A549 (cell line): ENCODE data around the gene AMIGO1. TPM values are rescaled to one million over a fixed set of nuclear protein-coding genes. Genes with fewer than 3 reads are reported as not detected.

Source experiments
- ATAC-seq, 2 experiments: fragments of 200-7000 bp in 1 of 2; fragments of >200 bp in 1 of 2; cut with Nextera tagmentation in 1 of 2; cut with Tn5 transposase in 1 of 2; 3 replicates each; pipeline versions ENCODE4 v1.8.0 to v1.9.1; 2018 to 2020; ENCODE audit warnings: mild to moderate bottlenecking in 1 of 2, moderate library complexity in 1 of 2
- CTCF ChIA-PET: fragments of 300-600 bp; sonication (Branson Sonifier 250); formaldehyde crosslinking; extraction: SDS; loops from one replicate; lab custom pipeline; 2021; ENCODE audit warnings: antibody characterized with exemption, inconsistent platforms; lab: Yijun Ruan, JAX
- POLR2A ChIA-PET: fragments of 350-600 bp; formaldehyde crosslinking; extraction: SDS; loops from one replicate; lab custom pipeline; 2021; ENCODE audit warnings: antibody characterized with exemption, inconsistent platforms; lab: Yijun Ruan, JAX
- DNase-seq, 2 experiments: peaks; one replicate each; pipeline versions ENCODE4 v3.0.0 to v3.0.0-alpha.2; 2011 to 2016; ENCODE audit warnings: low read depth in 1 of 2, low spot score in 1 of 2
- FAIRE-seq: peaks from 2 replicates; lab custom pipeline; 2011; peaks lifted over from hg19 to GRCh38; lab: Jason Lieb, UNC
- H3K27ac ChIP-seq, 2 experiments: fragments of >200 bp; sonication (Bioruptor Twin); formaldehyde crosslinking; 3 replicates each; pipeline ENCODE4 v1.5.1; 2016 to 2017
- H3K4me1 ChIP-seq: fragments of >200 bp; sonication (Bioruptor Twin); formaldehyde crosslinking; 3 replicates; pipeline ENCODE4 v1.6.1; 2016
- H3K4me2 ChIP-seq: fragments of >200 bp; sonication (Bioruptor Twin); formaldehyde crosslinking; 3 replicates; pipeline ENCODE4 v1.6.1; 2016
- H3K4me3 ChIP-seq: fragments of >200 bp; sonication (Bioruptor Twin); formaldehyde crosslinking; 3 replicates; pipeline ENCODE4 v1.5.1; 2016
- H3K9me3 ChIP-seq: fragments of >200 bp; sonication (Bioruptor Twin); formaldehyde crosslinking; 3 replicates; pipeline ENCODE4 v1.6.1; 2016
- BHLHE40 ChIP-seq: IDR thresholded peaks from 2 replicates; pipeline ENCODE4 v1.6.1; 2012; ENCODE audit warnings: low read depth, low read length, inconsistent platforms
- CBX8 ChIP-seq: fragments of 200-600 bp; sonication (generic); IDR thresholded peaks from 2 replicates; pipeline ENCODE4 v1.6.1; 2016
- CEBPB ChIP-seq, 2 experiments: fragments of >200 bp in 1 of 2; sonication (Bioruptor Twin) in 1 of 2; formaldehyde crosslinking in 1 of 2; IDR thresholded peaks; 2 replicates each; pipeline ENCODE4 v1.6.1; 2012 to 2016
- CTCF ChIP-seq: fragments of >200 bp; sonication (Bioruptor Twin); formaldehyde crosslinking; IDR thresholded peaks from 3 replicates; pipeline ENCODE4 v1.5.1; 2016
- ESRRA ChIP-seq: fragments of 150-350 bp; IDR thresholded peaks from 2 replicates; pipeline ENCODE4 v1.6.1; 2014; ENCODE audit warnings: mild to moderate bottlenecking, low read length, borderline replicate concordance
- FOSL2 ChIP-seq, 2 experiments: fragments of 450-650 bp in 1 of 2; fragments of >200 bp in 1 of 2; sonication (Bioruptor Twin) in 1 of 2; formaldehyde crosslinking; IDR thresholded peaks; 2 replicates each; pipeline versions ENCODE4 v1.5.0 to v1.6.1; 2016 to 2020; ENCODE audit warnings: mild to moderate bottlenecking in 1 of 2, moderate library complexity in 1 of 2
- GATA3 ChIP-seq: IDR thresholded peaks from 2 replicates; pipeline ENCODE4 v1.6.1; 2012; ENCODE audit warnings: borderline replicate concordance
- HES2 ChIP-seq: fragments of >200 bp; sonication (Bioruptor Twin); formaldehyde crosslinking; IDR thresholded peaks from 2 replicates; pipeline ENCODE4 v1.6.1; 2016
- HOXA7 ChIP-seq: fragments of 250-450 bp; sonication (Bioruptor Pico); IDR thresholded peaks from 2 replicates; pipeline ENCODE4 v1.5.0; 2020; ENCODE audit warnings: mild to moderate bottlenecking, moderate library complexity
- HOXB13 ChIP-seq: fragments of 250-450 bp; sonication (Bioruptor Pico); IDR thresholded peaks from 2 replicates; pipeline ENCODE4 v1.5.0; 2020; ENCODE audit warnings: low read depth, mild to moderate bottlenecking, moderate library complexity
- KDM1A ChIP-seq: fragments of 200-600 bp; sonication (generic); IDR thresholded peaks from 2 replicates; pipeline ENCODE4 v1.6.1; 2016; ENCODE audit warnings: low read depth, mild to moderate bottlenecking
- MAX ChIP-seq: IDR thresholded peaks from 2 replicates; pipeline ENCODE4 v1.6.1; 2012
- MAZ ChIP-seq: fragments of 150-350 bp; IDR thresholded peaks from 2 replicates; pipeline ENCODE4 v1.6.1; 2014; ENCODE audit warnings: antibody characterized with exemption, low read depth, low read length, borderline replicate concordance
- NR3C1 ChIP-seq: fragments of >200 bp; sonication (Bioruptor Twin); formaldehyde crosslinking; IDR thresholded peaks from 3 replicates; pipeline ENCODE4 v1.6.1; 2017
- PHF8 ChIP-seq: fragments of 200-600 bp; sonication (generic); IDR thresholded peaks from 2 replicates; pipeline ENCODE4 v1.6.1; 2016; ENCODE audit warnings: low read depth, mild to moderate bottlenecking, antibody characterized with exemption, moderate library complexity, borderline replicate concordance
- POLR2A ChIP-seq: IDR thresholded peaks from 2 replicates; pipeline ENCODE4 v1.6.1; 2012; ENCODE audit warnings: mild to moderate bottlenecking, low read length
- POLR2AphosphoS2 ChIP-seq: conservative IDR thresholded peaks from 2 replicates; pipeline ENCODE4 v1.6.1; 2012; ENCODE audit warnings: low read length, improper control_type of control experiment, inconsistent platforms
- REST ChIP-seq: fragments of 200-600 bp; sonication (generic); IDR thresholded peaks from 2 replicates; pipeline ENCODE4 v1.6.1; 2016; ENCODE audit warnings: antibody characterized with exemption, mild to moderate bottlenecking, moderate library complexity
- RNF2 ChIP-seq: fragments of 200-600 bp; sonication (generic); IDR thresholded peaks from 2 replicates; pipeline ENCODE4 v1.6.1; 2016; ENCODE audit warnings: low read depth, mild to moderate bottlenecking, antibody characterized with exemption, moderate library complexity, borderline replicate concordance
- SMC3 ChIP-seq: fragments of >200 bp; sonication (Bioruptor Twin); formaldehyde crosslinking; IDR thresholded peaks from 3 replicates; pipeline ENCODE4 v1.6.1; 2018; ENCODE audit warnings: inconsistent platforms
- USF2 ChIP-seq: fragments of 450-650 bp; IDR thresholded peaks from 2 replicates; pipeline ENCODE4 v1.6.1; 2014; ENCODE audit warnings: antibody characterized with exemption
- ZNF302 ChIP-seq: fragments of 250-450 bp; sonication (Bioruptor Pico); IDR thresholded peaks from 2 replicates; pipeline ENCODE4 v1.9.0; 2021; ENCODE audit warnings: inconsistent platforms, mild to moderate bottlenecking, moderate library complexity
- ZSCAN20 ChIP-seq: fragments of 250-450 bp; sonication (Bioruptor Pico); IDR thresholded peaks from 2 replicates; pipeline ENCODE4 v1.8.0; 2022; ENCODE audit warnings: mild to moderate bottlenecking, moderate library complexity
- WGBS: methylation state at CpG from one replicate; pipeline ENCODE4 v1.1.6; 2017; ENCODE audit errors: missing lambda C conversion rate; 5-methylcytosine and 5-hydroxymethylcytosine counted together
- polyA plus RNA-seq, 4 experiments: library from polyadenylated mRNA; depleted of rRNA in 3 of 4; stranded (reverse); fragments of >200 nt; fragmentation: RNase III in 1 of 4; extraction: RNeasy Plus Mini Kit Qiagen cat#74134 plus additional on column Dnase treatment in 1 of 4; gene quantifications; 2 replicates in 3 of 4; 3 replicates in 1 of 4; pipeline ENCODE4 v1.2.3, GENCODE V29; 2011 to 2017

AMIGO1 gene
- polyA plus RNA-seq, 2 of the 4 experiments (the other 2 are of a cell fraction): 0.43 to 1.2 TPM

GRCh38 chr1:109521002-109521951 is 11.8 kb upstream of the AMIGO1 start:
- CTCF ChIA-PET: interaction anchor here (4.0 to 21.4 kb wide), 4 partner anchors 9 to 29 kb away, joined by 28 to 749 read pairs (median 138); partner anchors contain the start of genes ATXN7L2 and CYB561D1
- no peak for DNase-seq
- 58% methylated on average over 14 of the region's 14 CpGs for whole genome bisulfite sequencing
- POLR2A ChIA-PET: no interaction called here
- no peak for ATAC-seq
- Histone ChIP-seq H3K4me2 (no peak overlapping the region), H3K4me3 (no peak overlapping the region), H3K27ac (no peak overlapping the region), H3K9me3 (peaks cover 2% of the 10 kb centered on the region; the same call in 1 of the 3 replicates), H3K4me1 (no peaks in the 10 kb centered on the region)
- no peak for TF ChIP-seq RNF2
- TF ChIP-seq POLR2A: no peak
- TF ChIP-seq KDM1A: no peak
- no peak for TF ChIP-seq HES2
- TF ChIP-seq CTCF: no peak
- no peak for TF ChIP-seq HOXA7
- TF ChIP-seq PHF8: no peak
- FAIRE-seq: no peak

- no peak for FAIRE-seq
- CTCF ChIA-PET: interaction anchor here (1.5 to 16.9 kb wide), 3 partner anchors 13 to 25 kb away, joined by 4 to 232 read pairs (median 28); partner anchors contain the start of gene CYB561D1
- TF ChIP-seq MAZ (no peak), BHLHE40 (no peak), REST (no peak), ZNF302 (CRISPR knock-in tag) (no peak), ZSCAN20 (no peak), NR3C1 (no peak), PHF8 (no peak), CBX8 (no peak), HOXB13 (CRISPR knock-in tag) (no peak), HOXA7 (no peak), KDM1A (no peak), FOSL2 (IDR thresholded peaks at IDR 0.05) (no peak), FOSL2 (CRISPR knock-in tag; IDR thresholded peaks at IDR 0.05) (no peak), MAX (no peak), GATA3 (no peak), POLR2AphosphoS2 (no peak), SMC3 (no peak), ESRRA (no peak), CEBPB (IDR thresholded peaks at IDR 0.05) (no peak), USF2 (no peak)
- TF ChIP-seq, all 56 proteins: peak for 0
- Histone ChIP-seq H3K4me2 (no peak overlapping the region), H3K9me3 (no peaks in the 10 kb centered on the region), H3K4me3 (no peak overlapping the region), H3K27ac (no peak overlapping the region), H3K4me1 (no peaks in the 10 kb centered on the region)
- POLR2A ChIA-PET: no interaction called here
- 60% methylated on average over 5 of the region's 5 CpGs for WGBS
- no peak for DNase-seq
- no peak for ATAC-seq
These were observed 7.8 kb upstream of the AMIGO1 start for GRCh38 chr1:109517337-109517736.
